GM12878 (cell line): ENCODE data around the gene MEIG1. TPM values are rescaled to one million over a fixed set of nuclear protein-coding genes. Genes with fewer than 3 reads are reported as not detected.

Experiments
- CHD1 ChIP-seq: IDR thresholded peaks from 2 replicates; pipeline ENCODE4 v1.6.1; 2012; ENCODE audit warnings: low read depth, low read length, improper control_type of control experiment
- DPF2 ChIP-seq: fragments of 450-650 bp; IDR thresholded peaks from 2 replicates; pipeline ENCODE4 v1.6.1; 2017; ENCODE audit warnings: mild to moderate bottlenecking
- EGR1 ChIP-seq, 2 experiments: IDR thresholded peaks; 1 replicate in 1 of 2; 2 replicates in 1 of 2; pipeline ENCODE4 v1.6.1; 2011 to 2012; ENCODE audit warnings: low read depth in 2 of 2, low read length in 2 of 2, borderline replicate concordance in 1 of 2, mild to moderate bottlenecking in 1 of 2, moderate library complexity in 1 of 2
- EP300 ChIP-seq, 2 experiments: fragments of 150-350 bp in 1 of 2; IDR thresholded peaks; 2 replicates each; pipeline ENCODE4 v1.6.1; 2011 to 2012; ENCODE audit warnings: low read depth in 2 of 2, low read length in 2 of 2, borderline replicate concordance in 1 of 2, improper control_type of control experiment in 1 of 2, inconsistent platforms in 1 of 2; ENCODE audit not compliant: control insufficient read depth in 1 of 2
- GABPA ChIP-seq: IDR thresholded peaks from 2 replicates; pipeline ENCODE4 v1.6.1; 2014; ENCODE audit warnings: antibody characterized with exemption, low read depth, mild to moderate bottlenecking, inconsistent platforms
- GATAD2B ChIP-seq: fragments of 450-650 bp; conservative IDR thresholded peaks from 2 replicates; pipeline ENCODE4 v1.6.1; 2017; ENCODE audit warnings: low read depth, mild to moderate bottlenecking, moderate library complexity
- HDGF ChIP-seq: fragments of 450-650 bp; IDR thresholded peaks from 2 replicates; pipeline ENCODE4 v1.6.1; 2016; ENCODE audit warnings: antibody characterized with exemption
- IKZF1 ChIP-seq: fragments of 450-650 bp; conservative IDR thresholded peaks from 2 replicates; pipeline ENCODE4 v1.6.1; 2017; ENCODE audit warnings: antibody characterized with exemption, mild to moderate bottlenecking
- JUND ChIP-seq: IDR thresholded peaks from 2 replicates; pipeline ENCODE4 v1.6.1; 2012; ENCODE audit warnings: low read depth, mild to moderate bottlenecking, low read length, improper control_type of control experiment, moderate library complexity
- KAT2A ChIP-seq: conservative IDR thresholded peaks from 2 replicates; pipeline ENCODE4 v1.6.1; 2011; ENCODE audit warnings: low read depth, low read length; ENCODE audit not compliant: control insufficient read depth
- MYB ChIP-seq: fragments of 150-350 bp; IDR thresholded peaks from 2 replicates; pipeline ENCODE4 v1.6.1; 2014; ENCODE audit warnings: mild to moderate bottlenecking, low read depth, low read length, borderline replicate concordance
- NFXL1 ChIP-seq: fragments of 450-650 bp; IDR thresholded peaks from 2 replicates; pipeline ENCODE4 v1.6.1; 2017; ENCODE audit warnings: antibody characterized with exemption, mild to moderate bottlenecking, borderline replicate concordance
- NR2C2 ChIP-seq: IDR thresholded peaks from 2 replicates; pipeline ENCODE4 v1.6.1; 2011; ENCODE audit warnings: borderline replicate concordance, low read depth; ENCODE audit not compliant: control insufficient read depth, insufficient read length
- POLR2A ChIP-seq: IDR thresholded peaks from 2 replicates; pipeline ENCODE4 v1.6.1; 2011; ENCODE audit warnings: low read depth, mild to moderate bottlenecking, low read length
- RB1 ChIP-seq: fragments of 450-650 bp; formaldehyde crosslinking; IDR thresholded peaks from 2 replicates; pipeline ENCODE4 v1.6.1; 2017; ENCODE audit warnings: mild to moderate bottlenecking, borderline replicate concordance
- SMC3 ChIP-seq: IDR thresholded peaks from 2 replicates; pipeline ENCODE4 v1.6.1; 2011; ENCODE audit warnings: low read length, improper control_type of control experiment, borderline replicate concordance
- SP1 ChIP-seq: IDR thresholded peaks from one replicate; pipeline ENCODE4 v1.6.1; 2011; ENCODE audit warnings: low read depth, low read length
- TARDBP ChIP-seq: IDR thresholded peaks from 2 replicates; pipeline ENCODE4 v1.6.1; 2016; ENCODE audit warnings: borderline replicate concordance
- ZBED1 ChIP-seq: IDR thresholded peaks from 2 replicates; pipeline ENCODE4 v1.6.1; 2016; ENCODE audit warnings: borderline replicate concordance
- polyA plus RNA-seq, 11 experiments: library from polyadenylated mRNA; depleted of rRNA in 4 of 11; unstranded in 6 of 11; stranded (reverse) in 5 of 11; fragments of >200 nt; fragmentation: Nextera tagmentation in 4 of 11; fragmentation: Illumina TruSeq in 1 of 11; extraction: Ambion mirVana in 4 of 11; extraction: Trizol in 1 of 11; gene quantifications; 1 replicate in 1 of 11; 2 replicates in 10 of 11; pipeline versions ENCODE4 v1.2.1 to v1.2.3, GENCODE V29; 2011 to 2016; ENCODE audit warnings: inconsistent platforms in 2 of 11, missing spikeins in 2 of 11, low read depth in 1 of 11
- total RNA-seq, 4 experiments: library from RNA; depleted of rRNA in 3 of 4; stranded (reverse); fragments of >200 nt in 3 of 4; fragmentation: Illumina TruSeq in 1 of 4; extraction: Trizol in 1 of 4; gene quantifications; 2 replicates each; pipeline versions ENCODE4 v1.2.1 to v1.2.3, GENCODE V29; 2013 to 2021
- TF ChIP-seq, protein P1 (sequence below): IDR thresholded peaks from 2 replicates; pipeline ENCODE4 v1.6.1; 2011; ENCODE audit warnings: mild to moderate bottlenecking, low read depth, low read length, moderate library complexity; ENCODE audit not compliant: insufficient replicate concordance
- TF ChIP-seq, protein P2 (sequence below): fragments of 450-650 bp; IDR thresholded peaks from 2 replicates; pipeline ENCODE4 v1.6.1; 2017; ENCODE audit warnings: low read depth, mild to moderate bottlenecking, moderate library complexity
- TF ChIP-seq, protein P3 (sequence below): fragments of 450-650 bp; IDR thresholded peaks from 2 replicates; pipeline ENCODE4 v1.6.1; 2017; ENCODE audit warnings: borderline replicate concordance
- TF ChIP-seq, protein P4 (sequence below): IDR thresholded peaks from 2 replicates; pipeline ENCODE4 v1.6.1; 2012; ENCODE audit warnings: low read depth, low read length, improper control_type of control experiment
- TF ChIP-seq, protein P5 (sequence below): fragments of 150-350 bp; IDR thresholded peaks from 2 replicates; pipeline ENCODE4 v1.6.1; 2014; ENCODE audit warnings: mild to moderate bottlenecking, low read depth, low read length

The MEIG1 gene
- total and polyA plus RNA-seq, 10 of the 15 experiments (the other 5 are each of a cell fraction or from before 2014, with no cell fraction given): 0.13 to 1.9 (median 0.80) TPM; not detected in 2

DNA sequence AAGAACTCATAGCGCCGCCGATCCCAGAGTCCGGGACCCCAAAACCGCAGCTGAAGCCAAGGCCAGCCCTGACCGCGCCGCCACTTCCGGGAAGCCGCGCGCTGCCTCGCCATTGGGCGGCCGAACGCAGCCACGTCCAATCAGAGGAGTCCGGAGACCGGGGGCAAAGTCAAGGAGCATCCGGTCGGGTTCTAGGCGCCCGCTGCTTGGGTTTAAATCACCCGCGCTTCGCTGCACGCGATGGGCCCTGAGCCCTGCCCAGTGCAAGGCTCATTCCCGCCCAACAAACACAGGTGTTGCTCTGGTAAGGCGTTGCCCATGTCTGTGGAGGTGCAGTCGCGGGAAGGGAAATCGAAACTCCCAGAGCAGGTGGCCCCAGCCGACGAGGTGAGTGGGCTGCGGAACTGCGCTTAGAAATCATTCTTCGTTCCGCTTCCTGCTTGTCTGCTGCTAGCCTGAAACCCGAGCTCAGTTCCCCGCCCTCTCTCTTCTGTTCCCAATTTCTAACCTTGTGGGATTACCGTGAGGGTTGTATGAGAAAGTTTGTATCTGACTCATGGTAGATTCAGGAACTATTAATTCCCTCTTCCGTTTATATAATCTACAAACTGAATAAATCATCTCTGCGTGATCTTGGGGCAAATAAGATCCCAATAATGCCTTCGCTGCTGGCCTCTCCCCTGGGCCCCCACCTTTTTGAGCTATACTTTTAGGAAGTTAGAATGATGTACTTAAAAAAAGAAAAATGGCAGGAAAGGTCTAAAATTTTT is 5.0 kb upstream of the MEIG1 start, which contains the start of gene DCLRE1C (continued):
- TF ChIP-seq, protein P1, sequence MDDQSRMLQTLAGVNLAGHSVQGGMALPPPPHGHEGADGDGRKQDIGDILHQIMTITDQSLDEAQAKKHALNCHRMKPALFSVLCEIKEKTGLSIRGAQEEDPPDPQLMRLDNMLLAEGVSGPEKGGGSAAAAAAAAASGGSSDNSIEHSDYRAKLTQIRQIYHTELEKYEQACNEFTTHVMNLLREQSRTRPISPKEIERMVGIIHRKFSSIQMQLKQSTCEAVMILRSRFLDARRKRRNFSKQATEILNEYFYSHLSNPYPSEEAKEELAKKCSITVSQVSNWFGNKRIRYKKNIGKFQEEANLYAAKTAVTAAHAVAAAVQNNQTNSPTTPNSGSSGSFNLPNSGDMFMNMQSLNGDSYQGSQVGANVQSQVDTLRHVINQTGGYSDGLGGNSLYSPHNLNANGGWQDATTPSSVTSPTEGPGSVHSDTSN: peak; percentile 10
- peak in 1 of 2 experiments; percentile 76; a peak in 2 of 3 replicates for TF ChIP-seq EGR1 (IDR thresholded peaks at IDR 0.05; ENCODE audit: borderline replicate concordance in 1 of 2, low read depth in 2 of 2, low read length in 2 of 2)
- TF ChIP-seq RB1: no peak; the same call in 1 of the 2 replicates
- TF ChIP-seq HDGF: 0 out of 2 replicates have a peak, but pooled peaks have one; percentile 59
- peak; percentile 82 for TF ChIP-seq SP1
- TF ChIP-seq GABPA: peak; percentile 73
- TF ChIP-seq GATAD2B: peak; percentile 97
- TF ChIP-seq, protein P2, sequence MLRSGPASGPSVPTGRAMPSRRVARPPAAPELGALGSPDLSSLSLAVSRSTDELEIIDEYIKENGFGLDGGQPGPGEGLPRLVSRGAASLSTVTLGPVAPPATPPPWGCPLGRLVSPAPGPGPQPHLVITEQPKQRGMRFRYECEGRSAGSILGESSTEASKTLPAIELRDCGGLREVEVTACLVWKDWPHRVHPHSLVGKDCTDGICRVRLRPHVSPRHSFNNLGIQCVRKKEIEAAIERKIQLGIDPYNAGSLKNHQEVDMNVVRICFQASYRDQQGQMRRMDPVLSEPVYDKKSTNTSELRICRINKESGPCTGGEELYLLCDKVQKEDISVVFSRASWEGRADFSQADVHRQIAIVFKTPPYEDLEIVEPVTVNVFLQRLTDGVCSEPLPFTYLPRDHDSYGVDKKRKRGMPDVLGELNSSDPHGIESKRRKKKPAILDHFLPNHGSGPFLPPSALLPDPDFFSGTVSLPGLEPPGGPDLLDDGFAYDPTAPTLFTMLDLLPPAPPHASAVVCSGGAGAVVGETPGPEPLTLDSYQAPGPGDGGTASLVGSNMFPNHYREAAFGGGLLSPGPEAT: peak; percentile 71
- TF ChIP-seq, protein P3, sequence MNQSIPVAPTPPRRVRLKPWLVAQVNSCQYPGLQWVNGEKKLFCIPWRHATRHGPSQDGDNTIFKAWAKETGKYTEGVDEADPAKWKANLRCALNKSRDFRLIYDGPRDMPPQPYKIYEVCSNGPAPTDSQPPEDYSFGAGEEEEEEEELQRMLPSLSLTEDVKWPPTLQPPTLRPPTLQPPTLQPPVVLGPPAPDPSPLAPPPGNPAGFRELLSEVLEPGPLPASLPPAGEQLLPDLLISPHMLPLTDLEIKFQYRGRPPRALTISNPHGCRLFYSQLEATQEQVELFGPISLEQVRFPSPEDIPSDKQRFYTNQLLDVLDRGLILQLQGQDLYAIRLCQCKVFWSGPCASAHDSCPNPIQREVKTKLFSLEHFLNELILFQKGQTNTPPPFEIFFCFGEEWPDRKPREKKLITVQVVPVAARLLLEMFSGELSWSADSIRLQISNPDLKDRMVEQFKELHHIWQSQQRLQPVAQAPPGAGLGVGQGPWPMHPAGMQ: no peak
- TF ChIP-seq, protein P4, sequence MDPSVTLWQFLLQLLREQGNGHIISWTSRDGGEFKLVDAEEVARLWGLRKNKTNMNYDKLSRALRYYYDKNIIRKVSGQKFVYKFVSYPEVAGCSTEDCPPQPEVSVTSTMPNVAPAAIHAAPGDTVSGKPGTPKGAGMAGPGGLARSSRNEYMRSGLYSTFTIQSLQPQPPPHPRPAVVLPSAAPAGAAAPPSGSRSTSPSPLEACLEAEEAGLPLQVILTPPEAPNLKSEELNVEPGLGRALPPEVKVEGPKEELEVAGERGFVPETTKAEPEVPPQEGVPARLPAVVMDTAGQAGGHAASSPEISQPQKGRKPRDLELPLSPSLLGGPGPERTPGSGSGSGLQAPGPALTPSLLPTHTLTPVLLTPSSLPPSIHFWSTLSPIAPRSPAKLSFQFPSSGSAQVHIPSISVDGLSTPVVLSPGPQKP: peak; percentile 63; the same call in 1 of the 2 replicates
- no peak for TF ChIP-seq JUND
- no peak for TF ChIP-seq ZBED1
- TF ChIP-seq, protein P5, sequence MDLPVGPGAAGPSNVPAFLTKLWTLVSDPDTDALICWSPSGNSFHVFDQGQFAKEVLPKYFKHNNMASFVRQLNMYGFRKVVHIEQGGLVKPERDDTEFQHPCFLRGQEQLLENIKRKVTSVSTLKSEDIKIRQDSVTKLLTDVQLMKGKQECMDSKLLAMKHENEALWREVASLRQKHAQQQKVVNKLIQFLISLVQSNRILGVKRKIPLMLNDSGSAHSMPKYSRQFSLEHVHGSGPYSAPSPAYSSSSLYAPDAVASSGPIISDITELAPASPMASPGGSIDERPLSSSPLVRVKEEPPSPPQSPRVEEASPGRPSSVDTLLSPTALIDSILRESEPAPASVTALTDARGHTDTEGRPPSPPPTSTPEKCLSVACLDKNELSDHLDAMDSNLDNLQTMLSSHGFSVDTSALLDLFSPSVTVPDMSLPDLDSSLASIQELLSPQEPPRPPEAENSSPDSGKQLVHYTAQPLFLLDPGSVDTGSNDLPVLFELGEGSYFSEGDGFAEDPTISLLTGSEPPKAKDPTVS: no peak
- peak in 1 of 2 experiments; percentile 56; a peak in 2 of 4 replicates for TF ChIP-seq EP300 (IDR thresholded peaks at IDR 0.05; ENCODE audit: borderline replicate concordance in 1 of 2, control insufficient read depth in 1 of 2, low read depth in 2 of 2, low read length in 2 of 2)
- TF ChIP-seq TARDBP: no peak
- TF ChIP-seq IKZF1: peak; percentile 96
- TF ChIP-seq CHD1: no peak
- TF ChIP-seq SMC3: no peak
- no peak for TF ChIP-seq NR2C2
- TF ChIP-seq NFXL1: no peak
- no peak for TF ChIP-seq MYB
- peak; percentile 80 for TF ChIP-seq POLR2A
- TF ChIP-seq DPF2: peak; percentile 82
- TF ChIP-seq KAT2A: no peak
